Measurements from ENCODE around the gene QKI. TPM values are rescaled to one million over a fixed set of nuclear protein-coding genes. Genes with fewer than 3 reads are reported as not detected.

QKI gene
- total RNA-seq, 1 donor from 2014 or later, result 290 TPM

- peaks cover 12% of the 10 kb centered on the region for H3K4me1 Mint-ChIP-seq (ENCODE audit: unreplicated experiment)
- H3K4me3 Mint-ChIP-seq (ENCODE audit: unreplicated experiment), result no peak overlapping the region
- no peaks in the 10 kb centered on the region for H3K9me3 Mint-ChIP-seq (ENCODE audit: unreplicated experiment)
- no peak for DNase-seq (ENCODE audit: extremely low spot score, unreplicated experiment)
- no peak for TF ChIP-seq CTCF (IDR thresholded peaks at IDR 0.05)
- H3K36me3 Mint-ChIP-seq (ENCODE audit: unreplicated experiment), result peaks cover 61% of the 10 kb centered on the region
- no peaks in the 10 kb centered on the region for H3K27me3 Mint-ChIP-seq (ENCODE audit: unreplicated experiment)
- no peak overlapping the region for H3K27ac Mint-ChIP-seq (ENCODE audit: unreplicated experiment)
Measured at GRCh38 chr6:163573503-163574179, 159.1 kb downstream of the QKI start.

GRCh38 chr6:163576114-163576513, 161.6 kb downstream of the QKI start:
- DNase-seq (ENCODE audit: extremely low spot score, unreplicated experiment), result no peak
- Mint-ChIP-seq H3K4me1 (ENCODE audit: unreplicated experiment) (peaks cover 26% of the 10 kb centered on the region), H3K27ac (ENCODE audit: unreplicated experiment) (no peak overlapping the region), H3K36me3 (ENCODE audit: unreplicated experiment) (peaks cover 44% of the 10 kb centered on the region), H3K4me3 (ENCODE audit: unreplicated experiment) (no peak overlapping the region), H3K27me3 (ENCODE audit: unreplicated experiment) (no peaks in the 10 kb centered on the region), H3K9me3 (ENCODE audit: unreplicated experiment) (no peaks in the 10 kb centered on the region)
- no peak for TF ChIP-seq CTCF (IDR thresholded peaks at IDR 0.05)

- H3K27me3 Mint-ChIP-seq (ENCODE audit: unreplicated experiment), result no peaks in the 10 kb centered on the region
Measured at GRCh38 chr6:163577404-163577803, 162.9 kb downstream of the QKI start.

GRCh38 chr6:163579111-163579879, 164.8 kb downstream of the QKI start:
- H3K9me3 Mint-ChIP-seq (ENCODE audit: unreplicated experiment), result peaks cover 9% of the 10 kb centered on the region
- no peaks in the 10 kb centered on the region for H3K27me3 Mint-ChIP-seq (ENCODE audit: unreplicated experiment)
- H3K36me3 Mint-ChIP-seq (ENCODE audit: unreplicated experiment), result peaks cover 24% of the 10 kb centered on the region
- H3K27ac Mint-ChIP-seq (ENCODE audit: unreplicated experiment), result no peak overlapping the region
- H3K4me1 Mint-ChIP-seq (ENCODE audit: unreplicated experiment), result peaks cover 32% of the 10 kb centered on the region
- no peak overlapping the region for H3K4me3 Mint-ChIP-seq (ENCODE audit: unreplicated experiment)
- no peak for TF ChIP-seq CTCF (IDR thresholded peaks at IDR 0.05)
- no peak for DNase-seq (ENCODE audit: extremely low spot score, unreplicated experiment)

More at GRCh38 chr6:163577404-163577803, 162.9 kb downstream of the QKI start:
- DNase-seq (ENCODE audit: extremely low spot score, unreplicated experiment), result no peak
- Mint-ChIP-seq H3K4me3 (ENCODE audit: unreplicated experiment) (no peak overlapping the region), H3K36me3 (ENCODE audit: unreplicated experiment) (peaks cover 34% of the 10 kb centered on the region), H3K9me3 (ENCODE audit: unreplicated experiment) (peaks cover 1% of the 10 kb centered on the region), H3K4me1 (ENCODE audit: unreplicated experiment) (peaks cover 25% of the 10 kb centered on the region), H3K27ac (ENCODE audit: unreplicated experiment) (no peak overlapping the region)
- no peak for TF ChIP-seq CTCF (IDR thresholded peaks at IDR 0.05)

GRCh38 chr6:163579880-163580295, 165.4 kb downstream of the QKI start:
- H3K9me3 Mint-ChIP-seq (ENCODE audit: unreplicated experiment), result peaks cover 9% of the 10 kb centered on the region
- H3K27ac Mint-ChIP-seq (ENCODE audit: unreplicated experiment), result no peak overlapping the region
- peaks cover 19% of the 10 kb centered on the region for H3K36me3 Mint-ChIP-seq (ENCODE audit: unreplicated experiment)
- DNase-seq (ENCODE audit: extremely low spot score, unreplicated experiment), result no peak
- no peaks in the 10 kb centered on the region for H3K27me3 Mint-ChIP-seq (ENCODE audit: unreplicated experiment)
- peaks cover 38% of the 10 kb centered on the region for H3K4me1 Mint-ChIP-seq (ENCODE audit: unreplicated experiment)
- H3K4me3 Mint-ChIP-seq (ENCODE audit: unreplicated experiment), result no peak overlapping the region
- TF ChIP-seq CTCF (IDR thresholded peaks at IDR 0.05), result no peak

Measured in osteocyte (in vitro differentiated cells).